ENCODE data around the gene ADD3. TPM values are rescaled to one million over a fixed set of nuclear protein-coding genes. Genes with fewer than 3 reads are reported as not detected.

The ADD3 gene
- polyA plus RNA-seq, 1 donor (not counting 4 experiments of a cell fraction or from before 2014, with no cell fraction given), result 61.7 TPM

GRCh38 chr10:110165239-110165638 lies 157.5 kb downstream of the ADD3 start:
- Histone ChIP-seq H3K36me3 (ENCODE audit: control insufficient read depth in 2 of 2, extremely low read depth in 1 of 2, insufficient read depth in 2 of 2, low read length in 2 of 2) (no peaks in the 10 kb centered on the region), H3K4me2 (ENCODE audit: control insufficient read depth, extremely low read depth, insufficient read depth, low read depth, low read length) (no peak overlapping the region), H3K9me1 (ENCODE audit: control insufficient read depth, extremely low read depth, insufficient read depth, low read length) (no peaks in the 10 kb centered on the region), H3K4me1 (ENCODE audit: control insufficient read depth, extremely low read depth, insufficient read depth, low read length) (no peaks in the 10 kb centered on the region), H3K27me3 (ENCODE audit: control insufficient read depth, extremely low read depth, insufficient read depth, low read length) (peaks cover 19% of the 10 kb centered on the region), H3K4me3 (ENCODE audit: control insufficient read depth in 2 of 3, extremely low read depth in 1 of 3, insufficient read depth in 2 of 3, low read depth in 1 of 3, low read length in 3 of 3) (no peak overlapping the region), H3K27ac (ENCODE audit: control insufficient read depth, insufficient read depth, low read length) (no peak overlapping the region), H2AFZ (ENCODE audit: control insufficient read depth, low read length) (no peak overlapping the region), H3K9ac (ENCODE audit: control insufficient read depth, extremely low read depth, insufficient read depth, low read length) (no peak overlapping the region), H3K9me3 (ENCODE audit: control insufficient read depth, low read depth, low read length) (no peaks in the 10 kb centered on the region), H3K79me2 (ENCODE audit: control insufficient read depth, insufficient read depth, low read length) (no peaks in the 10 kb centered on the region), H4K20me1 (ENCODE audit: control insufficient read depth, extremely low read depth, insufficient read depth, low read length) (no peaks in the 10 kb centered on the region)
- dilution Hi-C loops (cut with MboI; ENCODE audit: extremely low pct_ligation_motif_present, low sequenced_read_pairs), result no loop called here
- DNase-seq (ENCODE audit: low read depth, low spot score) (no peak), FAIRE-seq (no peak)
- no peak for TF ChIP-seq CTCF (optimal IDR thresholded peaks at IDR 0.05 in 1 of 3, IDR thresholded peaks at IDR 0.05 in 1 of 3, conservative IDR thresholded peaks at IDR 0.05 in 1 of 3; ENCODE audit: extremely low read depth in 1 of 3, insufficient read depth in 2 of 3, low read length in 3 of 3)
- no peak for TF ChIP-seq EZH2 (IDR thresholded peaks at IDR 0.05; ENCODE audit: low read length)

- Histone ChIP-seq H4K20me1 (ENCODE audit: control insufficient read depth, extremely low read depth, insufficient read depth, low read length) (no peaks in the 10 kb centered on the region), H3K9me1 (ENCODE audit: control insufficient read depth, extremely low read depth, insufficient read depth, low read length) (no peaks in the 10 kb centered on the region), H3K79me2 (ENCODE audit: control insufficient read depth, insufficient read depth, low read length) (no peaks in the 10 kb centered on the region), H3K36me3 (ENCODE audit: control insufficient read depth in 2 of 2, extremely low read depth in 1 of 2, insufficient read depth in 2 of 2, low read length in 2 of 2) (no peaks in the 10 kb centered on the region), H3K9ac (ENCODE audit: control insufficient read depth, extremely low read depth, insufficient read depth, low read length) (no peak overlapping the region), H3K9me3 (ENCODE audit: control insufficient read depth, low read depth, low read length) (no peaks in the 10 kb centered on the region), H3K4me3 (ENCODE audit: control insufficient read depth in 2 of 3, extremely low read depth in 1 of 3, insufficient read depth in 2 of 3, low read depth in 1 of 3, low read length in 3 of 3) (no peak overlapping the region), H3K27ac (ENCODE audit: control insufficient read depth, insufficient read depth, low read length) (no peak overlapping the region), H3K4me1 (ENCODE audit: control insufficient read depth, extremely low read depth, insufficient read depth, low read length) (peaks cover 6% of the 10 kb centered on the region), H2AFZ (ENCODE audit: control insufficient read depth, low read length) (no peak overlapping the region), H3K4me2 (ENCODE audit: control insufficient read depth, extremely low read depth, insufficient read depth, low read depth, low read length) (no peak overlapping the region), H3K27me3 (ENCODE audit: control insufficient read depth, extremely low read depth, insufficient read depth, low read length) (peaks cover 19% of the 10 kb centered on the region)
- DNase-seq (ENCODE audit: low read depth, low spot score) (no peak), FAIRE-seq (no peak)
- TF ChIP-seq CTCF (optimal IDR thresholded peaks at IDR 0.05 in 1 of 3, IDR thresholded peaks at IDR 0.05 in 1 of 3, conservative IDR thresholded peaks at IDR 0.05 in 1 of 3; ENCODE audit: extremely low read depth in 1 of 3, insufficient read depth in 2 of 3, low read length in 3 of 3) (no peak), EZH2 (IDR thresholded peaks at IDR 0.05; ENCODE audit: low read length) (no peak)
- dilution Hi-C loops (cut with MboI; ENCODE audit: extremely low pct_ligation_motif_present, low sequenced_read_pairs), result no loop called here
Measured at GRCh38 chr10:110167149-110167548, 159.4 kb downstream of the ADD3 start.

Data from keratinocyte (primary cell).